GM19467 (cell line): ENCODE data around the gene KLHL22.
"Not testable (repeated sequence)": the region's sequence is repeated elsewhere in the genome, so short reads cannot be mapped to it uniquely, and the experiment has no call there.

ENCODE experiments used
- ATAC-seq: cut with Tn5 transposase; IDR thresholded peaks from one replicate; pipeline ENCODE4 v1.9.1; 2021; ENCODE audit warnings: mild to moderate bottlenecking, moderate library complexity; ENCODE audit not compliant: unreplicated experiment

The KLHL22 gene

GRCh38 chr22:20494978-20495860, at the start of gene KLHL22:
Gene KLHL22, minus strand, starts transcription at chr22:20495795. Its CDS starts 6,584 bp downstream, at chr22:20489211.
- ATAC-seq, result peak; percentile 31

GRCh38 chr22:20545318-20545634, 49.7 kb upstream of the KLHL22 start:
- ATAC-seq, result not testable (repeated sequence)

GRCh38 chr22:20542736-20543135, 47.1 kb upstream of the KLHL22 start:
- ATAC-seq, result no peak

GRCh38 chr22:20542055-20542454, 46.5 kb upstream of the KLHL22 start:
- ATAC-seq, result no peak

- not testable (repeated sequence) for ATAC-seq
Measured at GRCh38 chr22:20538875-20539274, 43.3 kb upstream of the KLHL22 start.

GRCh38 chr22:20537983-20538382, 42.4 kb upstream of the KLHL22 start:
- no peak for ATAC-seq

GRCh38 chr22:20537325-20537756, 41.7 kb upstream of the KLHL22 start:
- no peak for ATAC-seq

GRCh38 chr22:20536590-20537324, 41.2 kb upstream of the KLHL22 start:
- ATAC-seq, result no peak

GRCh38 chr22:20533879-20534265, 38.3 kb upstream of the KLHL22 start:
- ATAC-seq, result no peak

GRCh38 chr22:20533095-20533878, 37.7 kb upstream of the KLHL22 start:
- ATAC-seq, result no peak

- no peak for ATAC-seq
Measured at GRCh38 chr22:20532256-20532993, 36.8 kb upstream of the KLHL22 start.

GRCh38 chr22:20531404-20532201, 36.0 kb upstream of the KLHL22 start:
- ATAC-seq, result no peak

GRCh38 chr22:20531154-20531403, 35.5 kb upstream of the KLHL22 start:
- ATAC-seq, result no peak

- no peak for ATAC-seq
Measured at GRCh38 chr22:20530368-20531153, 35.0 kb upstream of the KLHL22 start.

- ATAC-seq, result no peak
Measured at GRCh38 chr22:20528405-20528978, 32.9 kb upstream of the KLHL22 start.

GRCh38 chr22:20526628-20527355, 31.2 kb upstream of the KLHL22 start:
- no peak for ATAC-seq

GRCh38 chr22:20526305-20526627, 30.7 kb upstream of the KLHL22 start:
- ATAC-seq, result no peak

- ATAC-seq, result no peak
Measured at GRCh38 chr22:20525048-20525447, 29.5 kb upstream of the KLHL22 start.
